Measurements from ENCODE around the gene SIAH1. TPM values are rescaled to one million over a fixed set of nuclear protein-coding genes. Genes with fewer than 3 reads are reported as not detected.

SIAH1 gene
- total and polyA plus RNA-seq, 10 of the 15 experiments (the other 5 are each of a cell fraction or from before 2014, with no cell fraction given) = 5.1 to 21.1 (median 13.9) TPM

- WGBS (ENCODE audit: insufficient coverage, insufficient replicate concordance, low lambda C conversion rate, missing lambda C conversion rate) = 100% methylated on average over 2 of the region's 2 CpGs
- Histone ChIP-seq H3K27me3 (replicated peaks in 1 of 2; ENCODE audit: control insufficient read depth in 2 of 2, insufficient read depth in 2 of 2, low read length in 1 of 2) (no peaks in the 10 kb centered on the region), H3K36me3 (ENCODE audit: control insufficient read depth in 2 of 2, insufficient read depth in 2 of 2, low read length in 1 of 2) (peaks cover 3 to 13% of the 10 kb centered on the region in 2 experiments), H3K4me1 (ENCODE audit: control insufficient read depth, insufficient read depth, low read length) (peaks cover 10% of the 10 kb centered on the region; the same call in 1 of the 2 replicates), H3K9ac (ENCODE audit: control insufficient read depth, insufficient read depth, low read length) (no peak overlapping the region), H3K4me3 (no peak overlapping the region), H3K27ac (ENCODE audit: control insufficient read depth, insufficient read depth) (no peak overlapping the region), H3K9me3 (replicated peaks; ENCODE audit: control insufficient read depth, insufficient read depth, low read length) (no peaks in the 10 kb centered on the region; the same call in 2 of the 3 replicates), H3K4me2 (ENCODE audit: control insufficient read depth, insufficient read depth) (no peak overlapping the region), H4K20me1 (ENCODE audit: control insufficient read depth, insufficient read depth) (no peaks in the 10 kb centered on the region), H3K79me2 (ENCODE audit: control insufficient read depth, insufficient read depth, low read length) (peaks cover 65% of the 10 kb centered on the region), H2AFZ (ENCODE audit: control insufficient read depth, low read depth, low read length) (no peak overlapping the region)
- CTCF ChIA-PET = interaction anchor here (0.6 to 3.1 kb wide), 7 partner anchors 10 to 271 kb away, joined by 3 to 17 read pairs (median 4); no protein-coding TSS in a partner anchor
- DNase-seq (ENCODE audit: low read depth, low spot score) = no peak
- ATAC-seq = no peak
- no peak for TF ChIP-seq SKIL (IDR thresholded peaks at IDR 0.05; ENCODE audit: low read depth, poor library complexity, severe bottlenecking)
- no peak for TF ChIP-seq KDM1A (IDR thresholded peaks at IDR 0.05; ENCODE audit: borderline replicate concordance)
- no peak for TF ChIP-seq NR2C2 (IDR thresholded peaks at IDR 0.05; ENCODE audit: borderline replicate concordance, control insufficient read depth, insufficient read length, low read depth)
- no peak for TF ChIP-seq PAX5 (IDR thresholded peaks at IDR 0.05; ENCODE audit: borderline replicate concordance, low read depth, low read length)
- no peak for TF ChIP-seq POLR2AphosphoS5 (IDR thresholded peaks at IDR 0.05; ENCODE audit: low read length)
- TF ChIP-seq GABPA (IDR thresholded peaks at IDR 0.05; ENCODE audit: low read depth) = no peak
- TF ChIP-seq CBFB (IDR thresholded peaks at IDR 0.05; ENCODE audit: low read depth) = no peak
- no peak for TF ChIP-seq KAT2A (conservative IDR thresholded peaks at IDR 0.05; ENCODE audit: control insufficient read depth, low read depth, low read length)
- TF ChIP-seq BMI1 (IDR thresholded peaks at IDR 0.05; ENCODE audit: borderline replicate concordance) = no peak
- no peak for TF ChIP-seq IKZF1 (conservative IDR thresholded peaks at IDR 0.05)
- no peak for TF ChIP-seq ZNF384 (IDR thresholded peaks at IDR 0.05; ENCODE audit: borderline replicate concordance, low read depth, low read length)
- TF ChIP-seq ZNF217 (IDR thresholded peaks at IDR 0.05) = no peak
- TF ChIP-seq TCF7 (IDR thresholded peaks at IDR 0.05; ENCODE audit: borderline replicate concordance) = no peak
- TF ChIP-seq CHD1 (IDR thresholded peaks at IDR 0.05; ENCODE audit: low read depth, low read length) = no peak
- no peak for TF ChIP-seq RB1 (IDR thresholded peaks at IDR 0.05; ENCODE audit: borderline replicate concordance)
- TF ChIP-seq PBX3 (IDR thresholded peaks at IDR 0.05; ENCODE audit: insufficient replicate concordance, low read depth, low read length) = no peak
- intact Hi-C loops (cut with micrococcal nuclease; ENCODE audit: unreplicated experiment) = no loop called here
- no TSS peak for BruUV-seq (replicated peaks)
- POLR2A ChIA-PET = interaction anchor here (0.8 to 1.7 kb wide), 5 partner anchors 8 to 248 kb away, joined by 3 to 5 read pairs (median 4); no protein-coding TSS in a partner anchor
- SMC1A ChIA-PET (ENCODE audit: uncharacterized antibody, unreplicated experiment) = interaction anchor here (0.8 to 2.7 kb wide), 14 partner anchors 8 to 270 kb away, joined by 3 to 10 read pairs (median 5); no protein-coding TSS in a partner anchor
- in situ Hi-C loops (cut with MboI) = no loop called here
- RAD21 ChIA-PET (ENCODE audit: unreplicated experiment) = interaction anchor here (0.7 to 1.6 kb wide), 4 partner anchors 177 to 271 kb away, joined by 3 to 8 read pairs (median 4); no protein-coding TSS in a partner anchor
- no peak for FAIRE-seq
Measured at GRCh38 chr16:48359983-48360382, 25.2 kb downstream of the SIAH1 start.

Measured in GM12878 (cell line).